CD4-positive, alpha-beta T cell treated with Interleukin-2 at 100 ng/mL for 4 hours (primary cell): ENCODE data around the gene TDRD9.

Source experiments
- DNase-seq: peaks from one replicate; pipeline ENCODE4 v3.0.0-alpha.2; 2020; ENCODE audit warnings: low spot score

TDRD9 gene

GRCh38 chr14:104023325-104024055 lies 95.2 kb downstream of the TDRD9 start:
- DNase-seq = no peak

GRCh38 chr14:104025534-104025933 lies 97.3 kb downstream of the TDRD9 start:
- no peak for DNase-seq

GRCh38 chr14:104026024-104026423 lies 97.8 kb downstream of the TDRD9 start:
- DNase-seq = no peak

GRCh38 chr14:104030958-104031357 lies 102.7 kb downstream of the TDRD9 start:
- no peak for DNase-seq

GRCh38 chr14:104031384-104031783 lies 103.1 kb downstream of the TDRD9 start:
- DNase-seq = no peak

GRCh38 chr14:104034976-104035699 lies 106.9 kb downstream of the TDRD9 start:
- DNase-seq = no peak

GRCh38 chr14:104036212-104036611 lies 108.0 kb downstream of the TDRD9 start:
- no peak for DNase-seq

GRCh38 chr14:104037074-104037473 lies 108.8 kb downstream of the TDRD9 start:
- DNase-seq = no peak

- DNase-seq = no peak
Measured at GRCh38 chr14:104037903-104038302, 109.6 kb downstream of the TDRD9 start.

- no peak for DNase-seq
Measured at GRCh38 chr14:104039214-104039613, 111.0 kb downstream of the TDRD9 start.

GRCh38 chr14:104040539-104040938 lies 112.3 kb downstream of the TDRD9 start:
- DNase-seq = no peak

- no peak for DNase-seq
Measured at GRCh38 chr14:104041430-104042104, 113.3 kb downstream of the TDRD9 start.

- no peak for DNase-seq
Measured at GRCh38 chr14:104044016-104044415, 115.8 kb downstream of the TDRD9 start.

- DNase-seq = no peak
Measured at GRCh38 chr14:104047761-104048160, 119.5 kb downstream of the TDRD9 start.

GRCh38 chr14:104048758-104049507 lies 120.7 kb downstream of the TDRD9 start:
- DNase-seq = no peak

GRCh38 chr14:104049576-104050240 lies 121.5 kb downstream of the TDRD9 start:
- no peak for DNase-seq

GRCh38 chr14:104051092-104051813 lies 123.0 kb downstream of the TDRD9 start:
- no peak for DNase-seq

- DNase-seq = no peak
Measured at GRCh38 chr14:104054222-104054905, 126.1 kb downstream of the TDRD9 start.

- DNase-seq = no peak
Measured at GRCh38 chr14:104062281-104062680, 134.0 kb downstream of the TDRD9 start.

GRCh38 chr14:104064003-104064402 lies 135.7 kb downstream of the TDRD9 start:
- DNase-seq = no peak
